HFF-Myc (cell line): Measurements from ENCODE around the gene PER3.

Experiments
- DNase-seq: peaks from one replicate; pipeline ENCODE4 v3.0.0-alpha.2; 2011; ENCODE audit warnings: low read depth; ENCODE audit errors: extremely low read depth
- H3K4me3 ChIP-seq: replicated peaks from 2 replicates; pipeline ENCODE4 v1.5.1; 2011; ENCODE audit warnings: low read depth, mild to moderate bottlenecking, control low read depth, low read length
- CTCF ChIP-seq: IDR thresholded peaks from 2 replicates; pipeline ENCODE4 v1.5.1; 2012; ENCODE audit warnings: mild to moderate bottlenecking, low read depth, low read length, control low read depth; ENCODE audit errors: missing control alignments

Gene PER3

DNA sequence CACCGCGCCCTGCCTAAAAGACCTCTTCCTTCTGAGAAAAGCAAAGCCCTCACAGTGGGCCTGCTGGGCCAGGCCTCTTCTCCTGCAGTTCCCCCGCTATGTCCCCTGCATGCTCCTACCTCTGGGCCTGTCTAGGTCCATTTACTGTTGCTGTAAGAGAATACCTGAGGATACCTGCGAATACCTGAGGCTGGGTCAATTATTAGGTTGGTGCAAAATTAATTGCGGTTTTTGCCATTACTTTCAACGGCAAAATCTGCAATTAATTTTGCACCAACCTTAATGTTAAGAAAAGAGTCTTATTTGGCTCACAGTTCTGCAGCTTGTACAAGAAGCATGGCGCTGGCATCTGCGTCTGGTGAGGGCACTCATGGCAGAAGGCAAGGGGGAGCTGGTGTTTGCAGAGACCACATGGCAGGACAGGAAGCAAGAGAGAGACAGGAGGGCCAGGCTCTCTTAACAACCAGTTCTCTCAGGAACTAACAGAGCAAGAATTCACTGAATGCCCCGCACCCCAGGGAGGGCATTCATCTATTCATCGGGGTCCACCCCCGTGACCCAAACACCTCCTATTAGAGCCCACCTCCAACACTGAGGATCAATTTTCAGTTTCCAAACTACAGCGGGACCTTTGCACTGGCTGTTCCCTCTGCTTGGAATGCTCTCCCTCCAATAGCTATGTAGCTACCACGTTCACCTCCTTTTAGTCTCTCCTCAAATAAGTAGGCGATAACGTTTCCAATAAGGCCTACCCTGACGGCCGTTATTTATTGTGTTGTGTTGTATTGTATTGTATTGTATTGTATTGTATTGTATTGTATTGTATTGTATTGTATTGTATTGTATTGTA is 78.3 kb downstream of the PER3 start:
- DNase-seq = no peak
- no peak overlapping the region for H3K4me3 ChIP-seq
- no peak for TF ChIP-seq CTCF

- DNase-seq = no peak
- no peak overlapping the region for H3K4me3 ChIP-seq
- TF ChIP-seq CTCF = no peak
These were observed 79.8 kb downstream of the PER3 start for GRCh38 chr1:7863756-7864328.

- H3K4me3 ChIP-seq = no peak overlapping the region
- DNase-seq = no peak
- TF ChIP-seq CTCF = no peak
These were observed 81.9 kb downstream of the PER3 start for GRCh38 chr1:7865978-7866377.

DNA sequence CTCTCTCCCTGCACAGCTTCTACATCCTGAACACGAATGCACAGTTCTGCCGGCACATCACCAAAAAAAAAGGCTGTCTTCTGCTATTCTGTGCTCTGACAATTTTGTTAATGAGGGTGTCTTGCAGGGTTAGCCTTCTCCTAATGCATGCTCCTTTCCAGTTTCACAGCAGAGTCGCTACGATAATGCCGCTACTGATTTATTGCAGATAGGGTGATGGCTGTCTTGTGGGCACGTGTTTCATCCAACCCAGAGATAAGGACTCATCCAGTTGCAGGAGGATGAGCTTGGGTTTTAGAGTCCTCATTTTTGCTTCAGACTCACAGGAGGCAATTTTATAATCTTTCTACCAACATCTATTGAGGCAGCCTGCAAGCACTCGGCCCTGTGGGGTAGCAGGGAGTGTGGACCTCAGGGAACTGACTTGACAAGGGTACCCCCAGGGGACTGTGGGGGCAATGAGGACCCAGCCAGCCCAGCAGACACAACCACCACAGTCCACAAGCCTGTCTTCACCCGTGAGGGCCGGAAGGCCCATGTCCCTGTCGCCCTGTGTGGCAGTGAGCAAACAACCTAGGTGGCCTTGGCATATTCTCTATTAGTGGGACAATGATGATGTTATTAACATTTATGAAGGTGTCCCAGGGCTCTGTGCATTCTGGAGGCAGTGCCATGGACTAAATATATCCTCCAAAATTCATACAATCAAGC is 84.1 kb downstream of the PER3 start:
- no peak for TF ChIP-seq CTCF
- H3K4me3 ChIP-seq = no peak overlapping the region
- DNase-seq = no peak

DNA sequence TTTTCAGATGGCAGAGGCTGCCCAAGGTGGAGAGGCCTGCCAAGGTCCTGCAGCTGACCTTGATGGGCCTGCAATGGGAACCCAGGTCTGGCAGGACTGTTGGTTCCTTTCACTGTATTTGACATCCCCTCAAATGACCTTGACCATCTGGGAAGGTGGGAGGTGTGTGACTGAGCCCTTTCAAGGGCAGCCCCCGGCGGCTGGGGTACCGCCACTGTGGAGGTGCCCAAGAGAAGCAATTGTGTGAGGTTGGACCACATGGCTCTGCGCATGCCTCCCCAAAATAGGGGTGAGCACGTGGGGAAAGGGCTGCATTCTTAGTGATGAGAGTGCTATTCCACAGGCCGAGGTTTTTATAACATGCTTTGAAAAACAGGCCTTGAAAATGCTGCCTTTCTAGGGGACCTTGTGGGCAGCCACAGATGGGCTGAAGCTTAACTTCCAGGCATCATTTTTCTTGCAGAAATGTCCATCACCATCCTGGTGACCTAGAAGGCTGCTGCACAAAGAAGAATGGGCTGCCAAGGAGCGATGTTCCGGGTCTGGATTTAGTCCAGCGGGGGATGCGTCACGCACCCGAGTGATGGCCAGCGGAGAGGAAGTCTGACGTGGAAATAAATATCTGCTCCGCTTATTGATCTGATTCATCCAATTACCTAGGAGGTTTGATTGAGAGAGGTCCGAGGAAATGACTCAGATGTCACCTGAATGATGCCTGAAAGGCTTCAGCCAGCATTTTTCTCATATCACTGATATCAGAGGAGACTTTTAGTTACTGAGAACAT is 85.2 kb downstream of the PER3 start:
- TF ChIP-seq CTCF = no peak
- no peak overlapping the region for H3K4me3 ChIP-seq
- DNase-seq = no peak

DNA sequence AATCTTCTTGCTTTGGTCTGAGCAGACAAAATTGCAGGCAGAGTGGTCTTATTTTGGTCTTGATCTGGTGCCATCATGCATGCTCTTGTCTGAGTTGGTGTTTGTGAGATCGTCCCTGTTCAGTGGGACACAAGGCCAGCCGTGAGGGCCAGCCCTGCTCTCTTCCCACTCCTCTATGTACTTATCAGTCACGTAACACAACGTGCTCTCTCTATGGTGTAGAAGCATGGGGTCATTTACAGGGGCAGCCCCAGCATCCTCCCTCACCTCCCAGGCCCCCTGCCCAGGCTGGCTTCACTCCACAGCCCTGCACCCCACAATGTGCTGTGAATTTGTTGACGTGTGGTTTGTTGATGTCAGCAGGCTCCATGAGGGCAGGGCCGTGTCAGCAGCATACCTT is 87.0 kb downstream of the PER3 start:
- no peak for DNase-seq
- H3K4me3 ChIP-seq = no peak overlapping the region
- TF ChIP-seq CTCF = no peak
